Panc1 (cell line): ENCODE measurements around the gene RRP8. TPM values are rescaled to one million over a fixed set of nuclear protein-coding genes. Genes with fewer than 3 reads are reported as not detected.

Experiments used
- ATAC-seq: fragments of 200-7000 bp; cut with Tn5 transposase; 2 replicates; pipeline ENCODE4 v1.9.1; 2020; ENCODE audit warnings: mild to moderate bottlenecking, moderate library complexity
- BruUV-seq: library from RNA; stranded (reverse); fragments of 400-500 nt; replicated peaks from 2 replicates; lab custom pipeline; 2021; lab: Mats Ljungman, UMichigan
- CTCF ChIA-PET: fragments of 300-600 bp; sonication (Branson Sonifier 250); formaldehyde crosslinking; loops from one replicate; lab custom pipeline; 2022; ENCODE audit warnings: antibody characterized with exemption; lab: Charles Lee
- POLR2A ChIA-PET: fragments of 300-600 bp; sonication (Branson Sonifier 250); formaldehyde crosslinking; loops from one replicate; lab custom pipeline; 2022; ENCODE audit warnings: antibody characterized with exemption; lab: Charles Lee
- DNase-seq: peaks from one replicate; pipeline ENCODE4 v3.0.0-alpha.2; 2010; ENCODE audit warnings: low read depth, low spot score
- H3K27ac ChIP-seq: 2 replicates; pipeline ENCODE4 v1.5.1; 2011; ENCODE audit warnings: mild to moderate bottlenecking, low read length, inconsistent platforms
- H3K27me3 ChIP-seq: fragments of 200-500 bp; sonication (Bioruptor generic); 2 replicates; pipeline ENCODE4 v1.6.0; 2014; ENCODE audit warnings: low read length, inconsistent platforms; ENCODE audit not compliant: control insufficient read depth, insufficient read depth
- H3K36me3 ChIP-seq: fragments of 200-500 bp; sonication (Bioruptor generic); 2 replicates; pipeline ENCODE4 v1.5.1; 2014; ENCODE audit warnings: inconsistent platforms, mild to moderate bottlenecking, low read length, moderate library complexity; ENCODE audit not compliant: control insufficient read depth, insufficient read depth
- H3K4me1 ChIP-seq: 2 replicates; pipeline ENCODE4 v1.5.1; 2011; ENCODE audit warnings: inconsistent platforms, mild to moderate bottlenecking, low read length, moderate library complexity; ENCODE audit not compliant: control insufficient read depth, insufficient read depth
- H3K4me3 ChIP-seq, 2 experiments: 2 replicates each; pipeline ENCODE4 v1.5.1; 2011 to 2012; ENCODE audit warnings: low read depth in 2 of 2, low read length in 2 of 2, mild to moderate bottlenecking in 2 of 2, inconsistent platforms in 1 of 2, moderate library complexity in 1 of 2
- H3K9me3 ChIP-seq: fragments of 200-500 bp; sonication (Bioruptor generic); 2 replicates; pipeline ENCODE4 v1.5.1; 2014; ENCODE audit warnings: low read depth, mild to moderate bottlenecking, inconsistent platforms, low read length, moderate library complexity; ENCODE audit not compliant: control insufficient read depth, insufficient read depth
- POLR2AphosphoS5 ChIP-seq: IDR thresholded peaks from 2 replicates; pipeline ENCODE4 v1.6.1; 2012; ENCODE audit warnings: mild to moderate bottlenecking, low read depth, low read length, moderate library complexity
- SIN3A ChIP-seq: IDR thresholded peaks from 2 replicates; pipeline ENCODE4 v1.6.1; 2012; ENCODE audit warnings: low read depth, mild to moderate bottlenecking, low read length, moderate library complexity, borderline replicate concordance; ENCODE audit not compliant: insufficient read depth
- TCF7L2 ChIP-seq: IDR thresholded peaks from 2 replicates; pipeline ENCODE4 v1.6.1; 2011; ENCODE audit warnings: mild to moderate bottlenecking, low read depth, low read length, inconsistent platforms
- in situ Hi-C: cut with HindIII; loops from 2 replicates; pipeline ENCODE4 v1.10.0; 2016; ENCODE audit warnings: low sequenced_read_pairs, low pct_unique_long_range_greater_than_20kb
- intact Hi-C: fragments of 100-400 bp; cut with micrococcal nuclease; formaldehyde crosslinking; loops from one replicate; pipeline ENCODE4 v1.10.0; 2022; ENCODE audit not compliant: unreplicated experiment
- total RNA-seq: library from RNA; stranded (reverse); gene quantifications from one replicate; pipeline ENCODE4 v1.2.1, GENCODE V29; 2021; ENCODE audit not compliant: unreplicated experiment
- TF ChIP-seq, protein P1 (sequence below): fragments of 450-650 bp; IDR thresholded peaks from 2 replicates; pipeline ENCODE4 v1.5.1; 2017; ENCODE audit warnings: mild to moderate bottlenecking
- TF ChIP-seq, protein P2 (sequence below), 2 experiments: IDR thresholded peaks; 2 replicates each; pipeline ENCODE4 v1.6.1; 2011 to 2012; ENCODE audit warnings: low read depth in 2 of 2, control low read depth in 1 of 2, low read length in 1 of 2, mild to moderate bottlenecking in 1 of 2, moderate library complexity in 1 of 2; ENCODE audit not compliant: insufficient read depth in 1 of 2

Gene RRP8
- total RNA-seq, 1 experiment from 2014 or later = 23.1 TPM

DNA sequence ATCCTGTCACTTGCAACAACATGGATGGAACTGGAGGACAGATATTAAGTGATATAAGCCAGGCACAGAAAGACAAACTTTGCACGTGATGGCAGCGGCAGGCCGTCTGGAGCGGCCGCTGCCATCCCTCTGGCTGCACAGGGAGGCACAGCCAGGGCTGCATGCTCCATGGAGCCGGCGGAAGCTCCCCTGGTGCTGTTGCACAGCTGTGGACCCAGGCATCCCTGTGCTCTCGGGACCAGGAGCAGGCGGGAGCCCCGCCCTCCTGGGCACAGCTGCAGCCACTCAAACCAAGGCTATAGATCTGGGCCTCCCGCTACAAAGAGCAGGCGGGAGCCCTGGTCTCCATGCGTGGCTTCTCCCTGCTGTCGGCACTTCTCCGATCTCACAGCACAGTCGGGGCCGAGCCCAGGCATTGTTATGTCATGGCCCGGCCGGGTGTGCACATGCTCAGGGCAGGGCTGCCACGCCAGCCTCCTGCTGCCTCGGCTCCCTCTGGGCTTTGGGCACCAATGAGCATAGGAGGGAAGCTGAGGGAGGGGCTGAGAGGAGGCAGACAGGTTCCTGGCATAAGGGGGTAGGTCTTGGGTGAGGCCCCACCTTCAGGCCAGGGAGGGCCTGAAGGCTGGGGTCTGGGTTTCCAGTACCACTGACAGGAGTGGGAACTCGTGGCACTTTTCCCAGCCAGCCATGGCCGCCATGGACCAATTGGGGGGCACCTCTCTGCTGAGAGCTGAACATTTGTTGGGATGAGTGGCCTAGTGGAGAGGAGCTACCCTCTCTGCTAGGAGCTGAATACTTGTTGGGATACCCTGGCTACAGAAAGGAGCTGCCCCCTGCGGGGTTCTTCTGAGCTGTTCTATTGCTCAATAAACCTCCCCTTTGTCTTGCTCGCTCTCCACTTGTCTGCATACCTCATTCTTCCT lies 16.7 kb downstream of the RRP8 start:
- Histone ChIP-seq H3K4me3 (no peak overlapping the region), H3K36me3 (peaks cover 3% of the 10 kb centered on the region; the same call in 1 of the 2 replicates), H3K27ac (no peak overlapping the region), H3K27me3 (no peaks in the 10 kb centered on the region), H3K4me1 (no peaks in the 10 kb centered on the region), H3K9me3 (no peaks in the 10 kb centered on the region; the same call in 1 of the 2 replicates)
- ATAC-seq (peak; percentile 71), DNase-seq (no peak)
- in situ Hi-C loops = no loop called here
- BruUV-seq = no TSS peak
- TF ChIP-seq SIN3A (no peak), TCF7L2 (no peak), POLR2AphosphoS5 (no peak)
- TF ChIP-seq, protein P1, sequence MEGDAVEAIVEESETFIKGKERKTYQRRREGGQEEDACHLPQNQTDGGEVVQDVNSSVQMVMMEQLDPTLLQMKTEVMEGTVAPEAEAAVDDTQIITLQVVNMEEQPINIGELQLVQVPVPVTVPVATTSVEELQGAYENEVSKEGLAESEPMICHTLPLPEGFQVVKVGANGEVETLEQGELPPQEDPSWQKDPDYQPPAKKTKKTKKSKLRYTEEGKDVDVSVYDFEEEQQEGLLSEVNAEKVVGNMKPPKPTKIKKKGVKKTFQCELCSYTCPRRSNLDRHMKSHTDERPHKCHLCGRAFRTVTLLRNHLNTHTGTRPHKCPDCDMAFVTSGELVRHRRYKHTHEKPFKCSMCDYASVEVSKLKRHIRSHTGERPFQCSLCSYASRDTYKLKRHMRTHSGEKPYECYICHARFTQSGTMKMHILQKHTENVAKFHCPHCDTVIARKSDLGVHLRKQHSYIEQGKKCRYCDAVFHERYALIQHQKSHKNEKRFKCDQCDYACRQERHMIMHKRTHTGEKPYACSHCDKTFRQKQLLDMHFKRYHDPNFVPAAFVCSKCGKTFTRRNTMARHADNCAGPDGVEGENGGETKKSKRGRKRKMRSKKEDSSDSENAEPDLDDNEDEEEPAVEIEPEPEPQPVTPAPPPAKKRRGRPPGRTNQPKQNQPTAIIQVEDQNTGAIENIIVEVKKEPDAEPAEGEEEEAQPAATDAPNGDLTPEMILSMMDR = no peak
- TF ChIP-seq, protein P2, sequence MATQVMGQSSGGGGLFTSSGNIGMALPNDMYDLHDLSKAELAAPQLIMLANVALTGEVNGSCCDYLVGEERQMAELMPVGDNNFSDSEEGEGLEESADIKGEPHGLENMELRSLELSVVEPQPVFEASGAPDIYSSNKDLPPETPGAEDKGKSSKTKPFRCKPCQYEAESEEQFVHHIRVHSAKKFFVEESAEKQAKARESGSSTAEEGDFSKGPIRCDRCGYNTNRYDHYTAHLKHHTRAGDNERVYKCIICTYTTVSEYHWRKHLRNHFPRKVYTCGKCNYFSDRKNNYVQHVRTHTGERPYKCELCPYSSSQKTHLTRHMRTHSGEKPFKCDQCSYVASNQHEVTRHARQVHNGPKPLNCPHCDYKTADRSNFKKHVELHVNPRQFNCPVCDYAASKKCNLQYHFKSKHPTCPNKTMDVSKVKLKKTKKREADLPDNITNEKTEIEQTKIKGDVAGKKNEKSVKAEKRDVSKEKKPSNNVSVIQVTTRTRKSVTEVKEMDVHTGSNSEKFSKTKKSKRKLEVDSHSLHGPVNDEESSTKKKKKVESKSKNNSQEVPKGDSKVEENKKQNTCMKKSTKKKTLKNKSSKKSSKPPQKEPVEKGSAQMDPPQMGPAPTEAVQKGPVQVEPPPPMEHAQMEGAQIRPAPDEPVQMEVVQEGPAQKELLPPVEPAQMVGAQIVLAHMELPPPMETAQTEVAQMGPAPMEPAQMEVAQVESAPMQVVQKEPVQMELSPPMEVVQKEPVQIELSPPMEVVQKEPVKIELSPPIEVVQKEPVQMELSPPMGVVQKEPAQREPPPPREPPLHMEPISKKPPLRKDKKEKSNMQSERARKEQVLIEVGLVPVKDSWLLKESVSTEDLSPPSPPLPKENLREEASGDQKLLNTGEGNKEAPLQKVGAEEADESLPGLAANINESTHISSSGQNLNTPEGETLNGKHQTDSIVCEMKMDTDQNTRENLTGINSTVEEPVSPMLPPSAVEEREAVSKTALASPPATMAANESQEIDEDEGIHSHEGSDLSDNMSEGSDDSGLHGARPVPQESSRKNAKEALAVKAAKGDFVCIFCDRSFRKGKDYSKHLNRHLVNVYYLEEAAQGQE (IDR thresholded peaks at IDR 0.05; ENCODE audit: insufficient read depth in 1 of 2, low read depth in 2 of 2, low read length in 1 of 2) = no peak
- CTCF ChIA-PET = no interaction called here
- POLR2A ChIA-PET = interaction anchor here (0.6 kb wide), 1 partner anchor 8 kb away, joined by 3 read pairs; no protein-coding TSS in a partner anchor
- intact Hi-C loops = no loop called here

DNA sequence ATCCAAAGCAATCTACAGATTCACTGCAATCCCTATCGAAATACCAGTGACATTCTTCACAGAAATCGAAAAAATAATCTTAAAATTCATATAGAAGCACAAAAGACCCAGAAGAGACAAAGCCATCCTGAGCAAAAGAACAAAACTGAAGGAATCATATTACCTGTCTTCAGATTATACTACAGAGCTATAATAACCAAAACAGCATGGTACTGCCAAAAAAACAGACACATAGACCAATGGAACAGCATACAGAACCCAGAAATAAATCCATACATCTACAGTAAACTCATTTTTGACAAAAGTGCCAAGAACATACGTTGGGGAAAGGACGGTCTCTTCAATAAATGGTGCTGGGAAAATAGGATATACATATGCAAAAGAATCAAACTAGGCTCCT lies 18.9 kb downstream of the RRP8 start:
- DNase-seq = no peak
- no peak for ATAC-seq
- CTCF ChIA-PET = no interaction called here
- H3K9me3 ChIP-seq = no peaks in the 10 kb centered on the region; the same call in 1 of the 2 replicates
- POLR2A ChIA-PET = no interaction called here
- no peaks in the 10 kb centered on the region for H3K4me1 ChIP-seq
- no peaks in the 10 kb centered on the region for H3K36me3 ChIP-seq
- no peak overlapping the region for H3K27ac ChIP-seq
- intact Hi-C loops (no loop called here), in situ Hi-C loops (no loop called here)
- no peak overlapping the region for H3K4me3 ChIP-seq
- no peak for TF ChIP-seq TCF7L2
- no TSS peak for BruUV-seq
- H3K27me3 ChIP-seq = no peaks in the 10 kb centered on the region

DNA sequence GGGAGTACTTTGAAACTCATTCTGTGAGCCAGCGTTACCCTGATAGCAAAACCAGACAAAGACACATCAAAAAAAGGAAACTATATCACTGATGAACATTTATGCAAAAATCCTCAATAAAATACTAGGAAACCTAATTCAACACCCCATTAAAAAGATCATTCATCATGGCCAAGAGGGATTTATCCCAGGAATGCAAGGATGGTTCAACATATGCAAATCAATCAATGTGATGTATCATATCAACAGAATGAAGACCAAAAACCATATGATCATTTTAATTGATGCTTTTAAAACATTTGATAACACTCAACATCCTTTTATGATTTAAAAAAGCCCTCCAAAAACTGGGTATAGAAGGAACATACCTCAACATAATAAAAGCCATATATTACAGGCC lies 19.8 kb downstream of the RRP8 start:
- H3K27ac ChIP-seq = no peak overlapping the region
- no peaks in the 10 kb centered on the region; the same call in 1 of the 2 replicates for H3K9me3 ChIP-seq
- H3K4me1 ChIP-seq = no peaks in the 10 kb centered on the region
- no peaks in the 10 kb centered on the region for H3K36me3 ChIP-seq
- H3K27me3 ChIP-seq = no peaks in the 10 kb centered on the region
- CTCF ChIA-PET = no interaction called here
- no peak for DNase-seq
- BruUV-seq = no TSS peak
- POLR2A ChIA-PET = no interaction called here
- TF ChIP-seq POLR2AphosphoS5 (no peak), SIN3A (no peak), TCF7L2 (no peak)
- TF ChIP-seq, protein P1 = no peak
- TF ChIP-seq, protein P2 (IDR thresholded peaks at IDR 0.05; ENCODE audit: insufficient read depth in 1 of 2, low read depth in 2 of 2, low read length in 1 of 2) = no peak
- in situ Hi-C loops (no loop called here), intact Hi-C loops (no loop called here)
- no peak overlapping the region for H3K4me3 ChIP-seq
- ATAC-seq = no peak
